ENCODE measurements around the gene MYO7A.

Gene MYO7A

GRCh38 chr11:77181799-77182541, 53.9 kb downstream of the MYO7A start:
- no peak for DNase-seq

- DNase-seq = no peak
These were observed 54.7 kb downstream of the MYO7A start for GRCh38 chr11:77182542-77183430.

- DNase-seq = peak in 47 of 58 donors; percentile 13 to 84 (median 45)
These were observed 55.5 kb downstream of the MYO7A start for GRCh38 chr11:77183431-77183984.

GRCh38 chr11:77184136-77184860, 56.3 kb downstream of the MYO7A start:
- no peak for DNase-seq

- DNase-seq = no peak
These were observed 58.3 kb downstream of the MYO7A start for GRCh38 chr11:77186302-77186701.

GRCh38 chr11:77187111-77187750, 59.2 kb downstream of the MYO7A start:
- DNase-seq = no peak

DNA sequence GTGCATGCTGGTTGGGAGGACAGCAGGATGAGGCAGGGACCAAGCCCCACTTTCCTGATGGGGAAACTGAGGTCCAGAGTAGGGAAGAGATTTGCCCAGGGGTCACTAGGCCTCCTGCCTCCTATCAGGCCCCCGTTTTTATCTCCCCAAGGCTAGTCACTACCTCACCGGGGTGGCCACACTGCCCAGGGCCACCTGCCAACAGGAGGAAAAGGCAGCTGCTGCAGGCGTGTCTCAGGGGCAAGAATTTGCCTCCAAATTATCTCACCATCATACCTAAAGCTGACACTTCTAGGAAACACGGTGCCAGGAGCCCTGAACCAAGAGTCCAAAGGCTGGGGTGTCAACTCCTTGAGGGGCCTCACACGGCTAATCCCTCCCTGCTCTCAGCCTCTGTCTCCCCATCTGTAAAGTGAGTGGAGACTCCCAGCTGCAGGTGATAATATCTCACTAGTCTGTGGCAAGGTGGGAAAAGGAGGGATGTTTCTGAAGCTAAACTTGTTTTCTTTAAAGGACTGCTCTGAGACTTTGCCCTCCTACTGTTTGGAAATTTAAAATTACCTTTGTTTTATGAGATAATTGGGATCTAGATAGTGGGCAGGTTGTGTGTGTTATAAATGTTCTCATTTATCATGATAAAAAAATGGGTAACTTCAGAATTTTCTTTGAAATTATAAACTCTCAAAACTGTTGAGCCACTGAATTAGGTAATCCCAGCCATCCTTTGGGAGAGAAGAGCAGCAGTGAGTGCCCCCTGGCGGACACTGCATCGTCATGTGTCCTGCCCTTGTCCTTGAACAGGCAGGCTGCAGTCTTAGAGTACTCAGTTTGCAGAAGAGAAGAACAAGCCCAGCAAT, 60.0 kb downstream of the MYO7A start:
- peak in 54 of 58 donors; percentile 5 to 86 (median 47) for DNase-seq

GRCh38 chr11:77188633-77189491, 60.8 kb downstream of the MYO7A start:
- no peak for DNase-seq

DNA sequence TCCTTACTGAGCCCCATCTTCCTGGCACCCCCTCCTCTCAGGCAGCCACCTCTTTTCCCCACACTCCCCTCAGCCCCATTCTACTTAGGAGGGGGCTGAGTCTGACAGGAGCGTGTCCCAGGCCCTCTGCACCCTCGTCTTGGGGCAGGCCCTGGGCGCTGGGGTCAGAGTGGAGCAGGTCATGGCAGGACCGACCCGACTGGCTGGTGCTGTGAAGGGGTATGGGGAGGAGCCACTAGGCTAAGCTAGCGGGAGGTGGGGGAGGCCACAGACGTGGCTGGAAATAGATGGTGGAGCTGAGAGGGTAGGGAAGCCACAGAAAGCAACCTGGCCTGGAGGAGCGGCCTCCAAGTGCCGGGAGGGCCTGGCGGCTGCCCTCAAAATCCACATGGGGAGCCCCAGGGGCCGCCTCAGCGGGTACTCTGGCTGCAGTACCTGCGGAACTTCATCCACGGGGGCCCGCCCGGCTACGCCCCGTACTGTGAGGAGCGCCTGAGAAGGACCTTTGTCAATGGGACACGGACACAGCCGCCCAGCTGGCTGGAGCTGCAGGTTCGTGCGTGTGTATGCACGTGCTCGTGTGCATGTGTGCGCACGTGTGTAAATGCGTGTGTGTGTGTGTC, 61.7 kb downstream of the MYO7A start:
- DNase-seq = no peak

GRCh38 chr11:77190331-77191075, 62.5 kb downstream of the MYO7A start:
- DNase-seq = no peak

- peak in 14 of 58 donors; percentile 5 to 58 (median 18) for DNase-seq
These were observed 63.4 kb downstream of the MYO7A start for GRCh38 chr11:77191429-77191822.

DNA sequence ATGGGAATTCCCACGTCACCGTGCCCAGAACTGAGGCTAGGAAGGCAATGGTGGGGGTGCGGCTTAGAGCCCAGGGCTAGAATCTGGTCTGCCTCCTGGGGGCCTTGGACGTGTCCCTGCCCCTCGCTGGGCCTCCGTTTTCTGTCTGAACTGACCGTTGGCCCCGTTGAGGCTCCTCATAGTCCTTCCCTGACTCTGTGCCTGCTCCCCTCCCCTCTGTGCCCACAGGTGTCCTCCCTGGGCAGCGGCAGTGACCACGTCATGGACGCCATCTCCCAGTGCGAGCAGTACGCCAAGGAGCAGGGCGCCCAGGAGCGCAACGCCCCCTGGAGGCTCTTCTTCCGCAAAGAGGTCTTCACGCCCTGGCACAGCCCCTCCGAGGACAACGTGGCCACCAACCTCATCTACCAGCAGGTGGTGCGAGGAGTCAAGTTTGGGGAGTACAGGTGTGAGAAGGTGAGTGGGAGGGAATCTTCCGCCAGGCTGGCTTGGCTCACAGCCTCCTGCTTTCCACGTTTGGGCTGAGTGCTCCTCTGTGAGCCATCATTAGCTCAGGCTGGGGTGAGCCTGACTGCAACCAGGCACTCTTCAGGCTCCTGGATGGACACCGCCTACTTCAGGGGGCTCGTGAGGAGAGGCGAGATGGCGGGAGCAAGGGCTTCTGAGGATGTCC, 63.9 kb downstream of the MYO7A start:
- DNase-seq = peak in 6 of 58 donors; percentile 8 to 43 (median 16)

DNA sequence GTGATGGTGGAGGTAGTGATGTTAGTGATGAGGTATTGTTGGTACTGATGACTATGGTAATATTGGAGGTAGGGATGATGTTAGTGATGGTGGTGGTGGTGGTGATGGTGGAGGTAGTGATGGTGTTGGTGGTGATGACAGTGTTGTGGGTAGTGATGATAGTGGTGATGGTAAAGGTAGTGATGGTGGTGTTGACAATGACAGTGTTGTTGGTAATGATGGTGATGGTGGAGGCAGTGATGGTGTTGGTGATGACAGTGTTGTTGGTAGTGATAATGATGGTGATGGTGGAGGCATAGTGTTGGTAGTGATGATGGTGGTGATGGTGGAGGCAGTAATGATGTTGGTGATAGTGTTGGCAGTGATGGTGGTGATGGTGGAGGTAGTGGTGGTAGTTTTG, 65.1 kb downstream of the MYO7A start:
- no peak for DNase-seq

DNA sequence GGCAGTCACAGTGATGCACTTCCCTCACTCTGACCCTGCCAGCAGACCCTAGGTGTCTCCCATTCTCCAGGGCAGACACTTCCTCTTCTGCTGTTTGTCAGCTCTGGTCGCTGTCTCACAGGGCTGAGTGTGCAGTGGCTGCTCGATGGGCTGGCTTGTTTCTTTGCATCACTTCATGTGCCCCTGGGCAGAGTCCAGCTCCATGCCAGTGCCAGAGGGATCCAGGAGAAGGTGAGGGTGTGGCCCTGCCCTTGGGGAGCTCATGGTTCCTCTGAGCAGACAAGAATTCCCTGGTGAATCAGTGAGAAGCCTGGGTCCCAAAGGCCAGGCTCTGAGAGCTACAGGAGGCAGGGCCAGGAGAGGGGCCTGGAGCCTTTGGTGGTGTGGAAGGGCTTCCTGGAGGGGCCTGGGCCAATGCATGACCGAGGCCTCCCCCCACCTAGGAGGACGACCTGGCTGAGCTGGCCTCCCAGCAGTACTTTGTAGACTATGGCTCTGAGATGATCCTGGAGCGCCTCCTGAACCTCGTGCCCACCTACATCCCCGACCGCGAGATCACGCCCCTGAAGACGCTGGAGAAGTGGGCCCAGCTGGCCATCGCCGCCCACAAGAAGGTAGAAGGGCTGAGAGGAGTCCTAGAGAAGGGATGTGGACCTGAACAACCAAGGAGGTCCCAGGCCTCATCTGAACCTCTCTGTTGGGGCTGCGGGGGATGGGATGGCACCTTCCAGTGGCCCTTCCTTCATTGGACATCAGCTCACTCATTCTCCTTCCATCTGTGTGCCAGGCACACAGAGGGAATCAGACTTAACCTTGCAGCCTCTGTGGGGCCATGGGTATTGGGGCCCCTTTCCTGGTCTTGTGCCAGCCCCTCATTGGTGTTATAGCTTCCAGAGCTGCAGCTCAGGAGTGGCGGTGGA, 66.1 kb downstream of the MYO7A start:
- no peak for DNase-seq

DNA sequence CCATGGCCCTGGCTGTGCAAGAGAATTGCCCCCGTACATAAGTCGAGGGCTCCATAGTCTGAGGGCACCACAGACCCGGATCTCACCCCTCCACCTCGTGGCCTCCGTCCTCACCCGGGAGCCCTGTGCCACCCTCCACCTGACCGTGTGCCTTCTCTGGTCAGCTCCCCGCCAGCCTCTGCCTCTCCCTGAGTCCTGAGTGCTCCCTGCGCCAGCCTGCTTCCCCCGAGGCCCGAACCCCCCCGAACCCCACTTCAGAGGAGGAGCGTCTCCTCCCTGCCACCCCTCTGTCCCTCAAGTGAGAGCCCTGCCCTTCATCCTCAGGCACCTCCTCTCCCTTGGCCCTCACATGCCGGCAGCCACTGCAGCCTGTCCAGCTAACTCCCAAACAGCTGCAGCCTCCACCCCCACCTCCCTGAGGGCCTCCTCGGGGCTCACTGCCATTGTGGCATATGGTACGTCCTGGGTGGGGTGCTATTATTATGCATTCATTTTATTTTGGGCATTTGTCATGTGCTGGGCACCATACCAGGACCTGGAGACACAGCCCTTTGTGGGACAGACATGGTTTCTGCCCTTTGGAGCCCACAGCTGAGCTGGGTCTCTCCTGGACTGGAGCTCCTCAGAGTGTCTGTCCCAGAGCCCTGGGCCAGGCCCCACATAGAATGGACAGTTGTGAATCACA, 67.2 kb downstream of the MYO7A start:
- no peak for DNase-seq

Data from anterior cingulate cortex (tissue), 58 donors.